ENCODE measurements around the gene RHO. TPM values are rescaled to one million over a fixed set of nuclear protein-coding genes. Genes with fewer than 3 reads are reported as not detected.

RHO gene
- total RNA-seq, 1 donor from 2014 or later = 0.09 TPM

GRCh38 chr3:129548104-129548965 is 19.9 kb downstream of the RHO start:
- TF ChIP-seq CTCF (IDR thresholded peaks at IDR 0.05; ENCODE audit: unreplicated experiment) = no peak
- Mint-ChIP-seq H3K4me3 (no peak overlapping the region), H3K4me1 (peaks cover 3% of the 10 kb centered on the region)

DNA sequence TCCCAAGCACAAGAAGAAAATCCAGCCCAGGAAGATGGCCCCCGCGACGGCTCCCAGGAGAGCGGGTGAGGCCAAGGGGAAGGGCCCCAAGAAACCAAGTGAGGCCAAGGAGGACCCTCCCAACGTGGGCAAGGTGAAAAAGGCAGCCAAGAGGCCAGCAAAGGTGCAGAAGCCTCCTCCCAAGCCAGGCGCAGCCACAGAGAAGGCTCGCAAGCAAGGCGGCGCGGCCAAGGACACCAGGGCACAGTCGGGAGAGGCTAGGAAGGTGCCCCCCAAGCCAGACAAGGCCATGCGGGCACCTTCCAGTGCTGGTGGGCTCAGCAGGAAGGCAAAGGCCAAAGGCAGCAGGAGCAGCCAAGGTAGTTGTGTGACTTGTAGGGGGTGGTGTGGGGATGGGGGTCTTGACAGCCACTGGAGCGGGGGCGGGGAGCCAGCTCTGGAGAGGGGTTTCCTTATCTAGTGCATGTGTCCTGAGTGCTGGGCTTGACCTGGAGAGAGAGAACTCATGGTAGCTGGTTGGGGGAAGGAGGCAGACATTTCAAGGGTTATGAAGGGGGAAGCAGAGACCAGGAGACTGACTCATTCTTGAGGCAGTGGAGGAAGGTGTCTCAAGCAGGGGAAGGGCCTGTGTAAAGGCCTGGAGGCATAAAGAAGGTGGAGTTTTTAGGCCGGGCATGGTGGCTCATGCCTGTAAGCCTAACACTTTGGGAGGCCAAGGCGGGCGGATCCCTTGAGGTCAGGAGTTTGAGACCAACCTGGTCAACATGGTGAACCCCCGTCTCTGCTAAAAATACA is 20.8 kb downstream of the RHO start:
- Mint-ChIP-seq H3K9me3 (no peaks in the 10 kb centered on the region), H3K36me3 (no peaks in the 10 kb centered on the region), H3K27ac (no peak overlapping the region), H3K4me1 (peaks cover 3% of the 10 kb centered on the region), H3K27me3 (ENCODE audit: low read depth) (no peaks in the 10 kb centered on the region), H3K4me3 (no peak overlapping the region)
- no peak for DNase-seq (ENCODE audit: low spot score in 2 of 2, unreplicated experiment in 2 of 2)
- TF ChIP-seq CTCF (IDR thresholded peaks at IDR 0.05; ENCODE audit: unreplicated experiment) = no peak

More at GRCh38 chr3:129548104-129548965, 19.9 kb downstream of the RHO start:
- no peaks in the 10 kb centered on the region for H3K36me3 Mint-ChIP-seq
- H3K27me3 Mint-ChIP-seq (ENCODE audit: low read depth) = no peaks in the 10 kb centered on the region
- no peak overlapping the region for H3K27ac Mint-ChIP-seq
- no peak for DNase-seq (ENCODE audit: low spot score in 2 of 2, unreplicated experiment in 2 of 2)
- no peaks in the 10 kb centered on the region for H3K9me3 Mint-ChIP-seq

- Mint-ChIP-seq H3K27me3 (ENCODE audit: low read depth) (no peaks in the 10 kb centered on the region), H3K27ac (no peak overlapping the region), H3K9me3 (no peaks in the 10 kb centered on the region), H3K36me3 (no peaks in the 10 kb centered on the region), H3K4me1 (peaks cover 3% of the 10 kb centered on the region), H3K4me3 (no peak overlapping the region)
- no peak for TF ChIP-seq CTCF (IDR thresholded peaks at IDR 0.05; ENCODE audit: unreplicated experiment)
- no peak for DNase-seq (ENCODE audit: low spot score in 2 of 2, unreplicated experiment in 2 of 2)
Measured at GRCh38 chr3:129549805-129550204, 21.4 kb downstream of the RHO start.

- no peaks in the 10 kb centered on the region for H3K36me3 Mint-ChIP-seq
- no peak overlapping the region for H3K4me3 Mint-ChIP-seq
- TF ChIP-seq CTCF (IDR thresholded peaks at IDR 0.05; ENCODE audit: unreplicated experiment) = no peak
- no peaks in the 10 kb centered on the region for H3K9me3 Mint-ChIP-seq
- no peak overlapping the region for H3K27ac Mint-ChIP-seq
- DNase-seq (ENCODE audit: low spot score in 2 of 2, unreplicated experiment in 2 of 2) = no peak
- H3K4me1 Mint-ChIP-seq = peaks cover 6% of the 10 kb centered on the region
- H3K27me3 Mint-ChIP-seq (ENCODE audit: low read depth) = no peaks in the 10 kb centered on the region
Measured at GRCh38 chr3:129552287-129553050, 24.0 kb downstream of the RHO start.

GRCh38 chr3:129553171-129553570 is 24.7 kb downstream of the RHO start:
- Mint-ChIP-seq H3K9me3 (no peaks in the 10 kb centered on the region), H3K36me3 (no peaks in the 10 kb centered on the region), H3K4me1 (peaks cover 6% of the 10 kb centered on the region), H3K4me3 (no peak overlapping the region), H3K27ac (no peak overlapping the region), H3K27me3 (ENCODE audit: low read depth) (no peaks in the 10 kb centered on the region)
- DNase-seq (ENCODE audit: low spot score in 2 of 2, unreplicated experiment in 2 of 2) = no peak
- TF ChIP-seq CTCF (IDR thresholded peaks at IDR 0.05; ENCODE audit: unreplicated experiment) = no peak

Measured in mesothelial cell of epicardium (in vitro differentiated cells).